ENCODE measurements around the gene TUBA4B.
A peak's percentile ranks its signal among the peaks of the same experiment; 100 is the strongest.

The TUBA4B gene

DNA sequence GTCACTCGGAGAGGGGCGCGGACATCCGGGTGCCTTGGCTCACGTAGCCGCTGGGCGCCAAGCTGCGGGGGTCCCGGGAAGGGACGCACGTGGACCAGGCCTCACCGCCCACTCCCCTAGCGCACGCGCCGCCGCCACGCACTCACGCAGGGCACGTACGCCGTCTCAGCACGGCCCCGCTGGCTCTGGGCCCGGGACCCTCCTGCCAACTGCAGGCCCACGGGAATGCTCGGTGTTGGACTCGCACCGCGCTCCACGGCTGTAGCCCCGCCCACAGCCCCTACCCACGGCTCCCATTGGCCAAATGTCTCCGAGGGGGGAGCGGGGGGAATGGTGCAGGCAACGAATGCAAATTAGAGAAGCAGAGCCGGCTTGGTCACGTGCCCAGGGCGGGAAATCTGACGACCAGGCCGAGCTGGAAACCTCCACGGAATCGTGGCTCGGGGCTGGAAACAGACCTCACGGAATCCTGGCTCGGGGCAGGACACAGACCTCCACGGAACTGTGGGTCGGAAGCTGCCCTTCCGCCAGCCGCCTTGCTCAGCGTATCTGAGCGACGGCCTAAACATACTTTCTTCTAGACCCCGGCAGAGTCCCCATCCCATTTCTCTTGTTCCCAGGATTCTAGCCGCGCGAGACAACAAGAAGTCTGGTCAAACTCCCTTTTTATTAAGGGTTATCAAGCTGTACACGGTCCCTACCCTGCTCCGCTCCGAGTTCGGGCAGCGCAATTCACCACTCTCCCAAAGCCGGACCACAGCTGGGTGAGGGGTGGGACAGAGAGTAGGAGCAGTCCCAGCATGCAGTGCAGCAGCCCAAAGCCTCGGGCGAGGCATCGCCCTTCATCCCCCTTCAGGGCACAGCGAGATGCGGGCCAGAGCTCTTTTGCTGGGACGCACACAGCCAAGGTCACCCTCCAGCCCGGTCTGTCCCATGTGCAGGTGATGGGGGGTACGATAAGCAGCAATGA, 34.0 kb upstream of the TUBA4B start, which contains the start of gene ABCB6:
TSS of gene ABCB6 (minus strand) at position 227 of the 970 bp plus-strand sequence. CDS start 285 bp downstream, outside the sequence.
- DNase-seq = peak; percentile 96

DNA sequence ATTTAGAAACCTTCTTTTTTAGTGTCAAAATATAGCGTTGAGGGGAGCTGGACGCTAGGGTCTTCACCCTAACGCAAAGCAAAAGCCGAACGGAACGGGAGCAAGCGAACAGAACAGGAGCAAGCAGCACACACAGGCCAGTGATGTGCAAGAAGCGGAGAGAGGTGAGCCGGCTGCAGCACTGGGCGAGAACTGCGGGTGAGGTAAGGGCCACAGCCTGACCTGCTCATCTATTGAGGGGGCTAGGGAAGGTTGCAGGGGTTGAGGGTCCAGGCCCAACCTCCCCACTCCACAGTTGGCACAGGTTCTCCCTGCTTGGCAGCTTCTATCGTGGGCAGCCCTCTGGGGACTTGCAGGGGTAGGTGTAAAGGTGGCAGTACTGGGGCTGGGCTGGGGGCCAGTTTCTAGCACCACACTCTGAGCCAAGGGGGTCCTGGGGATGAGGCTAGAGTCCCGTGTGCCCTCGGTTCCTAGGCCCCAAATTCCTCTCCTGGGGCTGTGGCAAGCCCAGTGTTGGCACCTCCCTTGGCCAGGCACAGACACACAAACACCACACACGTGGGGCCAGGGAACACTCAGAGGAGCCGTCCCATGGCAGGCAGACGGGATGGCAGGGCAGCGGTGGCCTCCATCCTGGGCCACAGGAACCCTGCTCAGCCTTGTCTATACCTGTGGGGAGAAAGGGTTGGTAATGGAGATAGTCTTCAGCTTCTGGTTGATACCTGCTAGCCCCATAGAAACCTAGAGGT, 33.1 kb upstream of the TUBA4B start:
- DNase-seq = no peak

- no peak for DNase-seq
These were observed 32.2 kb upstream of the TUBA4B start for GRCh38 chr2:219220652-219221402.

- no peak for DNase-seq
These were observed 31.0 kb upstream of the TUBA4B start for GRCh38 chr2:219221957-219222518.

GRCh38 chr2:219223831-219224610, 29.0 kb upstream of the TUBA4B start:
- no peak for DNase-seq

GRCh38 chr2:219225350-219225749, 27.7 kb upstream of the TUBA4B start:
- DNase-seq = no peak

GRCh38 chr2:219228041-219228910, 24.8 kb upstream of the TUBA4B start:
- no peak for DNase-seq

GRCh38 chr2:219228911-219229304, 24.1 kb upstream of the TUBA4B start:
- no peak for DNase-seq

- peak; percentile 99 for DNase-seq
These were observed 23.6 kb upstream of the TUBA4B start, which contains the start of the genes ANKZF1 and ATG9A for GRCh38 chr2:219229305-219230058. Gene ANKZF1, plus strand, starts transcription at chr2:219229806. Its CDS starts 452 bp downstream, at chr2:219230258. Gene ATG9A, minus strand, starts transcription at chr2:219229636. Its CDS starts 1,612 bp downstream, at chr2:219228024.

GRCh38 chr2:219230059-219230540, 22.9 kb upstream of the TUBA4B start:
- DNase-seq = peak; percentile 38

- no peak for DNase-seq
These were observed 18.7 kb upstream of the TUBA4B start for GRCh38 chr2:219234331-219234730.

GRCh38 chr2:219243291-219243761, 9.7 kb upstream of the TUBA4B start:
- no peak for DNase-seq

- DNase-seq = no peak
These were observed 8.3 kb upstream of the TUBA4B start for GRCh38 chr2:219244789-219245147.

DNA sequence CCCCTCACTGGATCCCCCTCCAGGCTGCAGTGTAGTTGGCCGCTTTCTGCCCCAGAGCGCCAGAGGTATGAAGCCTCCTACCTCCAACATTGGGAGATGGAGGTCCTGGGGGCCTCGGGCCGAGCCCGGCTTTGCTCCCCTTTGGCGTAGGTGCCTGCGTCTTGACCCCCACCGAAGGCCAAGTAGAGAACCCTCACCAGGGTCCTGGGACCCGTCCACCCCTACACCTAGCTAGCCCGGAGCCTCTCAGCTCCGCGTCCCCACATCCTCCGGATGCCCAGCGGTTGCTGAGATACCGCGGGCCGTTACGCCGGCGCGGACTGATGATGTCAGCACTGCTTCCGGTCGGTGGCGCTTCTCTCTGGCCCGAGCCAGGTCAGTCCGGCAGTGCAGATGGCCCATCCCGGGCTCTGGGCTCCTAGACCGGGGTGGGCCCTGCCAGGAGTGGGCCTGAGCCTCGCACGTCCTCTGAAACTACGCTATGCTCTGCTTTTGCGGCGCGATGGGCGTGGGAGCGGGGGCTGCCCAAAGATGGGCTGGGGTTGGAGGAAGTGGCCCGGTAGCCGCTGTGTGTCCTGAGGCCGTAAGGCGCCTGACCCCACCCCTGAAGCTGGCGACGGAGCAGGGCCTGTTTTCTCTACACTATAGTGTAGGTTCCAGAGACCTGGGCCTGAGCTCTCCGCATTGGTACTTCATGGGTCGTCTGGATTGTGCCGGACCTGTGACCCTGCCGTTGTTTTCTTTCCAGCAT, 7.7 kb upstream of the TUBA4B start, which contains the start of the genes GLB1L and STK16:
TSS of gene GLB1L (minus strand) at position 297 of the 751 bp plus-strand sequence. CDS start 1,871 bp downstream, outside the sequence.
TSS of gene STK16 (plus strand) at position 332 of the 751 bp plus-strand sequence. CDS start 521 bp downstream, outside the sequence.
- DNase-seq = peak; percentile 92

DNA sequence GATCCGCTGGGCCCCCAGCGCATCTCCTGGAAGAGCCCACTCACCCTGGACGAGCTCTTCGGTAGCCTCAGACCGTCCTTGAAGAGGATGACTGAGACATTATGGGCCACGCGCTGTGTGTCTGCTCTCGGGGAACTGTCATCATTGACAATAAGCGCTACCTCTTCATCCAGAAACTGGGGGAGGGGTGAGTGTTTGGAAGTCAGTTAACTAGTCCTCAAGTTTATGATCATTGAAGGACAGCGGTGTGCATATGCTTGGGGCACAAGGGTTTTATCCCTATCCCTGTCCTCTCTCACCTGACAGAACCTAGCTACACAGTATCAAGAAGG, 7.2 kb upstream of the TUBA4B start:
- no peak for DNase-seq

- DNase-seq = no peak
These were observed 6.5 kb upstream of the TUBA4B start for GRCh38 chr2:219246559-219246958.

GRCh38 chr2:219247678-219248642, 5.1 kb upstream of the TUBA4B start:
- no peak for DNase-seq

Measured in NCI-H226 (cell line).